Mesendoderm (in vitro differentiated cells): Measurements from ENCODE around the gene KLC1.
A peak's percentile ranks its signal among the peaks of the same experiment; 100 is the strongest.
"Not testable (repeated sequence)": the region's sequence is repeated elsewhere in the genome, so short reads cannot be mapped to it uniquely, and the experiment has no call there.

Experiments
- DNase-seq: peaks from one replicate; pipeline ENCODE4 v3.0.0; 2013
- H2AK5ac ChIP-seq: 2 replicates; pipeline ENCODE4 v1.6.1; 2013; ENCODE audit warnings: low read length, inconsistent platforms
- H2BK120ac ChIP-seq: 2 replicates; pipeline ENCODE4 v1.6.1; 2013; ENCODE audit warnings: low read depth, mild to moderate bottlenecking, low read length, moderate library complexity, mixed read lengths
- H2BK15ac ChIP-seq: replicated peaks from 2 replicates; pipeline ENCODE4 v1.6.1; 2013; ENCODE audit warnings: low read depth, mild to moderate bottlenecking, moderate library complexity
- H2BK5ac ChIP-seq: 2 replicates; pipeline ENCODE4 v1.6.1; 2013; ENCODE audit warnings: low read length, inconsistent platforms
- H3K18ac ChIP-seq: 2 replicates; pipeline ENCODE4 v1.6.1; 2013; ENCODE audit warnings: mild to moderate bottlenecking, low read length, mixed read lengths
- H3K23ac ChIP-seq: one replicate; pipeline ENCODE4 v1.6.1; 2013; ENCODE audit warnings: low read length
- H3K27ac ChIP-seq: 2 replicates; pipeline ENCODE4 v1.5.1; 2013; ENCODE audit warnings: low read depth, mild to moderate bottlenecking, inconsistent platforms, low read length, moderate library complexity
- H3K27me3 ChIP-seq: 2 replicates; pipeline ENCODE4 v1.6.1; 2013; ENCODE audit warnings: low read length, control low read depth, mild to moderate bottlenecking, inconsistent platforms; ENCODE audit not compliant: insufficient read depth, poor library complexity
- H3K36me3 ChIP-seq: 2 replicates; pipeline ENCODE4 v1.6.1; 2013; ENCODE audit warnings: low read length, inconsistent platforms; ENCODE audit not compliant: control insufficient read depth, insufficient read depth
- H3K4ac ChIP-seq: one replicate; pipeline ENCODE4 v1.6.1; 2013; ENCODE audit warnings: low read depth, mild to moderate bottlenecking, low read length, moderate library complexity
- H3K4me1 ChIP-seq: 2 replicates; pipeline ENCODE4 v1.6.1; 2013; ENCODE audit warnings: low read depth, low read length, inconsistent platforms; ENCODE audit not compliant: control insufficient read depth
- H3K4me2 ChIP-seq: 2 replicates; pipeline ENCODE4 v1.6.1; 2013; ENCODE audit warnings: low read length
- H3K4me3 ChIP-seq: 2 replicates; pipeline ENCODE4 v1.5.1; 2013; ENCODE audit warnings: mild to moderate bottlenecking, low read length
- H3K56ac ChIP-seq: one replicate; pipeline ENCODE4 v1.6.1; 2013; ENCODE audit warnings: low read length
- H3K79me1 ChIP-seq: 2 replicates; pipeline ENCODE4 v1.6.1; 2013; ENCODE audit warnings: low read length, inconsistent platforms
- H3K79me2 ChIP-seq: 2 replicates; pipeline ENCODE4 v1.6.1; 2013; ENCODE audit warnings: mild to moderate bottlenecking, low read length; ENCODE audit not compliant: control insufficient read depth, insufficient read depth
- H3K9ac ChIP-seq: 2 replicates; pipeline ENCODE4 v1.6.1; 2013; ENCODE audit warnings: low read length, inconsistent platforms
- H4K5ac ChIP-seq: one replicate; pipeline ENCODE4 v1.6.1; 2013; ENCODE audit warnings: low read length
- H4K8ac ChIP-seq: one replicate; pipeline ENCODE4 v1.6.1; 2013; ENCODE audit warnings: low read depth, mild to moderate bottlenecking, control low read depth, low read length, moderate library complexity
- WGBS: extraction: QIAGEN DNeasy Blood & Tissue Kit; methylation state at CpG from one replicate; pipeline ENCODE4 v1.1.7; 2013; ENCODE audit warnings: low lambda C conversion rate, missing lambda C conversion rate; ENCODE audit not compliant: insufficient coverage; ENCODE audit errors: extremely low coverage; 5-methylcytosine and 5-hydroxymethylcytosine counted together

KLC1 gene

GRCh38 chr14:103650213-103650612 lies 21.2 kb downstream of the KLC1 start:
- H3K4ac ChIP-seq = no peak overlapping the region
- no peak overlapping the region for H2BK15ac ChIP-seq
- no peaks in the 10 kb centered on the region for H3K4me1 ChIP-seq
- no peak overlapping the region for H3K18ac ChIP-seq
- no peak overlapping the region for H3K4me2 ChIP-seq
- no peak overlapping the region for H4K8ac ChIP-seq
- H3K23ac ChIP-seq = no peak overlapping the region
- DNase-seq = no peak
- H3K27ac ChIP-seq = no peak overlapping the region
- H3K9ac ChIP-seq = no peak overlapping the region
- WGBS = no CpG with 5 or more reads among the region's 4 CpGs
- H3K79me2 ChIP-seq = peaks cover 52% of the 10 kb centered on the region
- H3K4me3 ChIP-seq = no peak overlapping the region
- peaks cover 23% of the 10 kb centered on the region for H3K79me1 ChIP-seq
- H2AK5ac ChIP-seq = no peak overlapping the region
- H4K5ac ChIP-seq = no peak overlapping the region
- no peak overlapping the region for H3K56ac ChIP-seq
- peaks cover 3% of the 10 kb centered on the region for H3K36me3 ChIP-seq
- no peak overlapping the region for H2BK120ac ChIP-seq
- H2BK5ac ChIP-seq = no peak overlapping the region
- H3K27me3 ChIP-seq = no peaks in the 10 kb centered on the region

- Histone ChIP-seq H3K4me1 (no peaks in the 10 kb centered on the region), H4K5ac (no peak overlapping the region), H3K79me2 (peaks cover 44% of the 10 kb centered on the region), H3K4ac (no peak overlapping the region), H3K18ac (no peak overlapping the region), H3K4me3 (no peak overlapping the region), H3K27ac (no peak overlapping the region), H3K56ac (no peak overlapping the region), H3K79me1 (peaks cover 24% of the 10 kb centered on the region), H3K36me3 (peaks cover 6% of the 10 kb centered on the region), H2BK120ac (no peak overlapping the region), H2AK5ac (no peak overlapping the region), H4K8ac (no peak overlapping the region), H3K23ac (no peak overlapping the region), H3K4me2 (no peak overlapping the region), H3K27me3 (no peaks in the 10 kb centered on the region), H2BK5ac (no peak overlapping the region), H3K9ac (no peak overlapping the region), H2BK15ac (no peak overlapping the region)
- DNase-seq = no peak
- no CpG with 5 or more reads among the region's 7 CpGs for WGBS
Measured at GRCh38 chr14:103651585-103651984, 22.6 kb downstream of the KLC1 start.

- no peak overlapping the region for H3K27ac ChIP-seq
Measured at GRCh38 chr14:103652806-103653205, 23.8 kb downstream of the KLC1 start.

DNA sequence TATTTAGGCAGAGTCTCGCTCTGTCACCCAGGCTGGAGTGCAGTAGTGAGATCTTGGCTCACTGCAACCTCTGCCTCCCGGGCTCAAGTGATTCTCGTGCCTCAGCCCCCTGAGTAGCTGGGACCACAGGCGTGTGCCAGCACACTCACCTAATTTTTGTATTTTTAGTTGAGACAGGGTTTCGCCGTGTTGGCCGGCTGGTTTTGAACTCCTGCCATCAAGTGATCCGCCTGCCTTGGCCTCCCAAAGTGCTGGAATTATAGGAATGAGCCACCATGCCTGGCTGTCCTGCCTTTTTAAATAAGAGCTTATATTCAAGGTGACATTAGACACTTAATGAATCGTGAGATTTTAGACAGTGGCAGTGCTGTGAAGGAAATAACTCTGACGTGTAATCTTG lies 24.3 kb downstream of the KLC1 start:
- not testable (repeated sequence) for H3K18ac ChIP-seq, H3K23ac ChIP-seq, H2AK5ac ChIP-seq, H3K4me2 ChIP-seq, H3K9ac ChIP-seq, H2BK5ac ChIP-seq, H3K4ac ChIP-seq, H3K4me1 ChIP-seq, H3K4me3 ChIP-seq, H3K27ac ChIP-seq, H4K8ac ChIP-seq, H3K56ac ChIP-seq, H3K27me3 ChIP-seq, H2BK120ac ChIP-seq, H2BK15ac ChIP-seq, DNase-seq, H4K5ac ChIP-seq
- peaks cover 12% of the 10 kb centered on the region for H3K36me3 ChIP-seq
- WGBS = no CpG with 5 or more reads among the region's 10 CpGs
- H3K79me1 ChIP-seq = peaks cover 27% of the 10 kb centered on the region
- peaks cover 37% of the 10 kb centered on the region for H3K79me2 ChIP-seq

More at GRCh38 chr14:103652806-103653205, 23.8 kb downstream of the KLC1 start:
- no peak overlapping the region for H2BK5ac ChIP-seq
- no peak overlapping the region for H4K5ac ChIP-seq
- no peaks in the 10 kb centered on the region for H3K4me1 ChIP-seq
- H3K18ac ChIP-seq = no peak overlapping the region
- H4K8ac ChIP-seq = no peak overlapping the region
- no peak overlapping the region for H3K23ac ChIP-seq
- DNase-seq = no peak
- no peaks in the 10 kb centered on the region for H3K27me3 ChIP-seq
- no peak overlapping the region for H2BK120ac ChIP-seq
- no CpG with 5 or more reads among the region's 3 CpGs for WGBS
- H3K36me3 ChIP-seq = peaks cover 11% of the 10 kb centered on the region
- no peak overlapping the region for H2AK5ac ChIP-seq
- H2BK15ac ChIP-seq = no peak overlapping the region
- H3K79me2 ChIP-seq = peaks cover 38% of the 10 kb centered on the region
- H3K4me2 ChIP-seq = no peak overlapping the region
- peaks cover 27% of the 10 kb centered on the region for H3K79me1 ChIP-seq
- H3K4me3 ChIP-seq = no peak overlapping the region
- H3K56ac ChIP-seq = peak overlapping the region; percentile 49
- no peak overlapping the region for H3K4ac ChIP-seq
- H3K9ac ChIP-seq = no peak overlapping the region

- no peak overlapping the region for H3K18ac ChIP-seq
- H3K4me3 ChIP-seq = no peak overlapping the region
- H2AK5ac ChIP-seq = no peak overlapping the region
- no peak overlapping the region for H3K23ac ChIP-seq
- H2BK120ac ChIP-seq = no peak overlapping the region
- no peak overlapping the region for H4K8ac ChIP-seq
- peaks cover 27% of the 10 kb centered on the region for H3K79me1 ChIP-seq
- no peak overlapping the region for H4K5ac ChIP-seq
- H2BK15ac ChIP-seq = no peak overlapping the region
- no peak overlapping the region for H3K4me2 ChIP-seq
- no peak overlapping the region for H2BK5ac ChIP-seq
- no peak overlapping the region for H3K9ac ChIP-seq
- H3K56ac ChIP-seq = no peak overlapping the region
- DNase-seq = no peak
- H3K36me3 ChIP-seq = peaks cover 12% of the 10 kb centered on the region
- no peaks in the 10 kb centered on the region for H3K4me1 ChIP-seq
- no peak overlapping the region for H3K4ac ChIP-seq
- no peak overlapping the region for H3K27ac ChIP-seq
- peaks cover 33% of the 10 kb centered on the region for H3K79me2 ChIP-seq
- no peaks in the 10 kb centered on the region for H3K27me3 ChIP-seq
- no CpG with 5 or more reads among the region's 4 CpGs for WGBS
Measured at GRCh38 chr14:103653805-103654204, 24.8 kb downstream of the KLC1 start.

DNA sequence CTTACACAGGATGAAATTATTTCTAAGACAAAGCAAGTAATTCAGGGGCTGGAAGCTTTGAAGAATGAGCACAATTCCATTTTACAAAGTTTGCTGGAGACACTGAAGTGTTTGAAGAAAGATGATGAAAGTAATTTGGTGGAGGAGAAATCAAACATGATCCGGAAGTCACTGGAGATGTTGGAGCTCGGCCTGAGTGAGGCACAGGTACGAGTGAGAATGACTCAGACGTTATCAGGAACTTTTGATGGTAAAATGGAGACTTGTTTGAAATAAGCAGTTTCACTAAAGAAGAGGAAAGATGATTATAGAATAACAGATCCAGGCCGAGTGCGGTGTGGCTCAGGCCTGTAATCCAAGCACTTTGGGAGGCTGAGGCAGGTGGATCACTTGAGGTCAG lies 25.6 kb downstream of the KLC1 start:
- H3K27me3 ChIP-seq = no peaks in the 10 kb centered on the region
- no peak overlapping the region for H2AK5ac ChIP-seq
- no CpG with 5 or more reads among the region's 6 CpGs for WGBS
- no peak overlapping the region for H3K56ac ChIP-seq
- peaks cover 12% of the 10 kb centered on the region for H3K36me3 ChIP-seq
- H4K5ac ChIP-seq = no peak overlapping the region
- no peaks in the 10 kb centered on the region for H3K4me1 ChIP-seq
- peaks cover 30% of the 10 kb centered on the region for H3K79me2 ChIP-seq
- no peak overlapping the region for H4K8ac ChIP-seq
- no peak overlapping the region for H3K4me2 ChIP-seq
- no peak overlapping the region for H3K23ac ChIP-seq
- no peak overlapping the region for H3K4me3 ChIP-seq
- H3K18ac ChIP-seq = no peak overlapping the region
- no peak for DNase-seq
- no peak overlapping the region for H3K27ac ChIP-seq
- H3K4ac ChIP-seq = no peak overlapping the region
- H3K9ac ChIP-seq = no peak overlapping the region
- H3K79me1 ChIP-seq = peaks cover 25% of the 10 kb centered on the region
- H2BK120ac ChIP-seq = no peak overlapping the region
- no peak overlapping the region for H2BK15ac ChIP-seq
- H2BK5ac ChIP-seq = no peak overlapping the region
